CD14-positive monocyte (primary cell): Measurements from ENCODE around the gene MDFI. TPM values are rescaled to one million over a fixed set of nuclear protein-coding genes. Genes with fewer than 3 reads are reported as not detected.
A peak's percentile ranks its signal among the peaks of the same experiment; 100 is the strongest.

Experiments used
- DNase-seq, 3 donors: peaks; one replicate each; pipeline ENCODE4 v3.0.0-alpha.2; 2011 to 2022
- H2AFZ ChIP-seq: 2 replicates; pipeline ENCODE4 v1.6.0; 2012; ENCODE audit warnings: mild to moderate bottlenecking, low read depth, low read length, inconsistent platforms; ENCODE audit not compliant: insufficient read depth, poor library complexity, severe bottlenecking
- H3K27ac ChIP-seq, 2 donors: 1 replicate in 1 of 2; 2 replicates in 1 of 2; pipeline ENCODE4 v1.5.1; 2012 to 2013; ENCODE audit warnings: low read length in 2 of 2, control low read depth in 1 of 2, inconsistent platforms in 1 of 2, low read depth in 1 of 2, mild to moderate bottlenecking in 1 of 2
- H3K27me3 ChIP-seq, 2 donors: one replicate each; pipeline versions ENCODE4 v1.6.0 to v1.6.1; 2011 to 2013; ENCODE audit warnings: low read length in 2 of 2; ENCODE audit not compliant: control insufficient read depth in 2 of 2, insufficient read depth in 2 of 2
- H3K36me3 ChIP-seq, 2 donors: replicated peaks in 1 of 2; 1 replicate in 1 of 2; 2 replicates in 1 of 2; pipeline versions ENCODE4 v1.5.1 to v1.6.1; 2012 to 2013; ENCODE audit warnings: low read length in 2 of 2, control low read depth in 1 of 2, inconsistent platforms in 1 of 2, mild to moderate bottlenecking in 1 of 2; ENCODE audit not compliant: insufficient read depth in 2 of 2, control insufficient read depth in 1 of 2
- H3K4me1 ChIP-seq, 2 donors: 1 replicate in 1 of 2; 2 replicates in 1 of 2; pipeline versions ENCODE4 v1.5.1 to v1.6.1; 2012 to 2013; ENCODE audit warnings: low read length in 2 of 2, control low read depth in 1 of 2, inconsistent platforms in 1 of 2, mild to moderate bottlenecking in 1 of 2, moderate library complexity in 1 of 2; ENCODE audit not compliant: insufficient read depth in 2 of 2, control insufficient read depth in 1 of 2
- H3K4me2 ChIP-seq: replicated peaks from 2 replicates; pipeline ENCODE3; 2012; ENCODE audit warnings: low read length, moderate library complexity, mild to moderate bottlenecking; ENCODE audit not compliant: poor library complexity, severe bottlenecking; ENCODE audit errors: extremely low read depth
- H3K4me3 ChIP-seq, 3 experiments: fragments of 200-600 bp in 1 of 3; sonication (generic) in 1 of 3; replicated peaks in 1 of 3; 1 replicate in 2 of 3; 2 replicates in 1 of 3; pipeline ENCODE4 v1.5.1; 2011 to 2013; ENCODE audit warnings: low read length in 3 of 3, mild to moderate bottlenecking in 3 of 3, control low read depth in 2 of 3, low read depth in 2 of 3, inconsistent platforms in 1 of 3, moderate library complexity in 1 of 3
- H3K79me2 ChIP-seq: 2 replicates; pipeline ENCODE4 v1.6.0; 2012; ENCODE audit warnings: mild to moderate bottlenecking, control low read depth, inconsistent platforms, low read length, moderate library complexity; ENCODE audit not compliant: insufficient read depth
- H3K9ac ChIP-seq: 2 replicates; pipeline ENCODE4 v1.6.0; 2017; ENCODE audit warnings: low read length, mild to moderate bottlenecking; ENCODE audit not compliant: insufficient read depth, poor library complexity, severe bottlenecking
- H3K9me3 ChIP-seq, 2 donors: replicated peaks in 1 of 2; 1 replicate in 1 of 2; 2 replicates in 1 of 2; pipeline versions ENCODE4 v1.5.1 to v1.6.1; 2012 to 2013; ENCODE audit warnings: low read length in 2 of 2, control low read depth in 1 of 2; ENCODE audit not compliant: control insufficient read depth in 1 of 2, insufficient read depth in 1 of 2
- H4K20me1 ChIP-seq: 2 replicates; pipeline ENCODE4 v1.6.0; 2012; ENCODE audit warnings: mild to moderate bottlenecking, low read length, control low read depth, moderate library complexity; ENCODE audit not compliant: insufficient read depth
- H3K27ac Mint-ChIP-seq, 7 donors: one replicate each; pipeline ENCODE4 v1.8.0; 2020; ENCODE audit warnings: mild to moderate bottlenecking in 7 of 7, mixed read lengths in 7 of 7, moderate library complexity in 6 of 7, inconsistent platforms in 2 of 7
- H3K27me3 Mint-ChIP-seq, 3 donors: one replicate each; pipeline ENCODE4 v1.8.0; 2021 to 2022; ENCODE audit warnings: low read depth in 3 of 3, mild to moderate bottlenecking in 3 of 3, mixed read lengths in 3 of 3, moderate library complexity in 3 of 3, inconsistent platforms in 1 of 3
- H3K36me3 Mint-ChIP-seq, 2 donors: one replicate each; pipeline ENCODE4 v1.8.0; 2020; ENCODE audit warnings: mixed read lengths in 2 of 2, inconsistent platforms in 1 of 2, mild to moderate bottlenecking in 1 of 2
- H3K4me1 Mint-ChIP-seq: one replicate; pipeline ENCODE4 v1.8.0; 2020; ENCODE audit warnings: mild to moderate bottlenecking, mixed read lengths
- H3K4me3 Mint-ChIP-seq, 2 donors: one replicate each; pipeline ENCODE4 v1.8.0; 2020; ENCODE audit warnings: mild to moderate bottlenecking in 2 of 2, mixed read lengths in 2 of 2, moderate library complexity in 1 of 2
- H3K9me3 Mint-ChIP-seq, 7 donors: one replicate each; pipeline ENCODE4 v1.8.0; 2020 to 2022; ENCODE audit warnings: mixed read lengths in 7 of 7, mild to moderate bottlenecking in 6 of 7, moderate library complexity in 6 of 7, inconsistent platforms in 2 of 7
- CTCF ChIP-seq: fragments of 200-600 bp; IDR thresholded peaks from one replicate; pipeline ENCODE4 v1.8.0; 2022; ENCODE audit warnings: antibody characterized with exemption, mild to moderate bottlenecking
- WGBS: methylation state at CpG from one replicate; pipeline ENCODE4 v1.1.5; 2013; ENCODE audit warnings: missing lambda C conversion rate; ENCODE audit not compliant: insufficient coverage; 5-methylcytosine and 5-hydroxymethylcytosine counted together
- intact Hi-C, 2 donors: fragments of 100-400 bp; cut with micrococcal nuclease; formaldehyde crosslinking; loops; one replicate each; pipeline versions ENCODE4 v1.15.0 to v1.15.1; 2023
- polyA plus RNA-seq, 3 donors: library from polyadenylated mRNA; depleted of rRNA in 1 of 3; unstranded in 2 of 3; stranded (reverse) in 1 of 3; fragments of 300-500 nt in 2 of 3; fragments of >200 nt in 1 of 3; fragmentation: Illumina TruSeq in 2 of 3; gene quantifications; 1 replicate in 2 of 3; 2 replicates in 1 of 3; pipeline ENCODE4 v1.2.3, GENCODE V29; 2012 to 2021

Gene MDFI
- polyA plus RNA-seq, 3 donors: not detected

GRCh38 chr6:41679696-41680095 lies 41.4 kb downstream of the MDFI start:
- no CpG with 5 or more reads among the region's 9 CpGs for WGBS
- no peak overlapping the region for H3K4me3 Mint-ChIP-seq
- intact Hi-C loops: loop anchor here in 1 of 2 donors (5.0 kb wide), 1 partner anchor 77 kb away; no protein-coding TSS in a partner anchor

GRCh38 chr6:41680182-41680965 lies 42.1 kb downstream of the MDFI start:
- intact Hi-C loops: loop anchor here in 1 of 2 donors (5.0 kb wide), 1 partner anchor 78 kb away; no protein-coding TSS in a partner anchor
- Histone ChIP-seq H3K4me2 (no peak overlapping the region), H3K27ac (no peak overlapping the region), H2AFZ (no peak overlapping the region), H3K9ac (no peak overlapping the region), H3K36me3 (peaks cover 12 to 16% of the 10 kb centered on the region in 2 donors), H3K79me2 (no peaks in the 10 kb centered on the region), H3K4me3 (no peak overlapping the region), H3K27me3 (no peaks in the 10 kb centered on the region), H4K20me1 (peaks cover 29% of the 10 kb centered on the region), H3K9me3 (no peaks in the 10 kb centered on the region), H3K4me1 (peaks cover 22 to 28% of the 10 kb centered on the region in 2 donors)
- Mint-ChIP-seq H3K27me3 (peaks cover 3 to 8% (median 4%) of the 10 kb centered on the region in 3 donors), H3K36me3 (peaks cover 6 to 10% of the 10 kb centered on the region in 2 donors), H3K9me3 (peaks cover 0 to 2% (median 0%) of the 10 kb centered on the region in 7 donors), H3K27ac (peak overlapping the region in 3 of 7 donors; percentile 42 to 76 (median 66)), H3K4me3 (no peak overlapping the region), H3K4me1 (peaks cover 25% of the 10 kb centered on the region)
- DNase-seq: no peak
- WGBS: 77% methylated on average over 6 of the region's 11 CpGs
- TF ChIP-seq CTCF: no peak

More at GRCh38 chr6:41679696-41680095, 41.4 kb downstream of the MDFI start:
- H3K4me1 Mint-ChIP-seq: peaks cover 25% of the 10 kb centered on the region
- peaks cover 22 to 28% of the 10 kb centered on the region in 2 donors for H3K4me1 ChIP-seq
- H2AFZ ChIP-seq: no peak overlapping the region
- peak overlapping the region in 1 of 7 donors; percentile 66 for H3K27ac Mint-ChIP-seq
- H3K9me3 Mint-ChIP-seq: peaks cover 0 to 2% (median 0%) of the 10 kb centered on the region in 7 donors
- H3K36me3 Mint-ChIP-seq: peaks cover 0 to 4% of the 10 kb centered on the region in 2 donors
- no peaks in the 10 kb centered on the region for H3K9me3 ChIP-seq
- H3K27me3 ChIP-seq: no peaks in the 10 kb centered on the region
- TF ChIP-seq CTCF: no peak
- peaks cover 5 to 9% of the 10 kb centered on the region in 2 donors for H3K36me3 ChIP-seq
- no peak overlapping the region for H3K27ac ChIP-seq
- no peaks in the 10 kb centered on the region for H3K79me2 ChIP-seq
- H4K20me1 ChIP-seq: peaks cover 22% of the 10 kb centered on the region
- no peak overlapping the region for H3K4me2 ChIP-seq
- no peak overlapping the region for H3K9ac ChIP-seq
- no peak overlapping the region for H3K4me3 ChIP-seq
- DNase-seq: no peak
- H3K27me3 Mint-ChIP-seq: peaks cover 3 to 8% (median 4%) of the 10 kb centered on the region in 3 donors
